Skeletal muscle tissue (tissue), 4 donors: ENCODE results near the gene LRP1B. TPM values are rescaled to one million over a fixed set of nuclear protein-coding genes. Genes with fewer than 3 reads are reported as not detected.
"Not testable (repeated sequence)": the region's sequence is repeated elsewhere in the genome, so short reads cannot be mapped to it uniquely, and the experiment has no call there.

ENCODE experiments used
- H3K27ac ChIP-seq: one replicate; pipeline ENCODE4 v1.7.0; 2013; ENCODE audit warnings: mild to moderate bottlenecking, low read depth, low read length, inconsistent platforms
- H3K27me3 ChIP-seq, 3 donors: one replicate each; pipeline ENCODE4 v1.7.0; 2013; ENCODE audit warnings: low read length in 3 of 3; ENCODE audit not compliant: control insufficient read depth in 3 of 3, insufficient read depth in 3 of 3
- H3K36me3 ChIP-seq, 3 donors: one replicate each; pipeline ENCODE4 v1.7.0; 2013; ENCODE audit warnings: low read length in 3 of 3; ENCODE audit not compliant: control insufficient read depth in 3 of 3, insufficient read depth in 3 of 3
- H3K4me1 ChIP-seq, 3 donors: one replicate each; pipeline ENCODE4 v1.7.0; 2013; ENCODE audit warnings: low read length in 3 of 3, mild to moderate bottlenecking in 3 of 3; ENCODE audit not compliant: control insufficient read depth in 3 of 3, insufficient read depth in 3 of 3
- H3K4me3 ChIP-seq, 3 donors: one replicate each; pipeline ENCODE4 v1.7.0; 2013; ENCODE audit warnings: low read length in 3 of 3
- H3K9ac ChIP-seq, 3 donors: one replicate each; pipeline ENCODE4 v1.7.0; 2013; ENCODE audit warnings: low read length in 3 of 3, mild to moderate bottlenecking in 3 of 3, moderate library complexity in 2 of 3, low read depth in 1 of 3
- H3K9me3 ChIP-seq, 3 donors: one replicate each; pipeline ENCODE4 v1.7.0; 2013; ENCODE audit warnings: low read length in 3 of 3; ENCODE audit not compliant: control insufficient read depth in 3 of 3
- total RNA-seq: library from RNA; depleted of rRNA; stranded (reverse); fragments of >200 nt; gene quantifications from one replicate; pipeline ENCODE4 v1.2.3, GENCODE V29; 2014
- donor health status: Osteomylitis.

LRP1B gene
- total RNA-seq, 1 donor from 2014 or later = 2.6 TPM

GRCh38 chr2:140351692-140352091, 1779.1 kb downstream of the LRP1B start:
- no peak overlapping the region for H3K9ac ChIP-seq
- no peaks in the 10 kb centered on the region for H3K27me3 ChIP-seq
- no peak overlapping the region for H3K4me3 ChIP-seq
- H3K9me3 ChIP-seq = no peaks in the 10 kb centered on the region
- H3K27ac ChIP-seq = no peak overlapping the region
- no peaks in the 10 kb centered on the region for H3K36me3 ChIP-seq
- H3K4me1 ChIP-seq = no peaks in the 10 kb centered on the region

DNA sequence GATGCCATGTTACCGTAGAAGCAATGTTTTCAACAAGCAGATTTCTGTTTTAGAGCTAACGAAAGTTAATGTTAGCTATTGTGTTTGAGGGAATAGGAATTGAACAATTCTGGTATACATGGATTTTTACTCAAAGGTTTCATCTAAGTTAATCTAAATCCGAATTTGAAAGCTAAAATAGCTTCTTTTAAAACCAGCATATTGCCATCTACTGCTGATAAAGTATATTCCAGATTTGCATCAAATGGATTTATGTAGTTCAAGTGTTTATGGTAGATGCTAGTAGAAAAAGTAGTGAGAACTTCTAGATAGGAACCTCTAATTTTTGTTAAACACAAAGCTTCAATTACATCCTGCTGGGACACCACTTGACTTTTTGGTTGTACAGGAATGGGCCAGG, 1781.1 kb downstream of the LRP1B start:
- no peak overlapping the region for H3K4me3 ChIP-seq
- H3K9ac ChIP-seq = no peak overlapping the region
- no peaks in the 10 kb centered on the region for H3K9me3 ChIP-seq
- no peak overlapping the region for H3K27ac ChIP-seq
- H3K27me3 ChIP-seq = no peaks in the 10 kb centered on the region
- no peaks in the 10 kb centered on the region for H3K4me1 ChIP-seq
- no peaks in the 10 kb centered on the region for H3K36me3 ChIP-seq

DNA sequence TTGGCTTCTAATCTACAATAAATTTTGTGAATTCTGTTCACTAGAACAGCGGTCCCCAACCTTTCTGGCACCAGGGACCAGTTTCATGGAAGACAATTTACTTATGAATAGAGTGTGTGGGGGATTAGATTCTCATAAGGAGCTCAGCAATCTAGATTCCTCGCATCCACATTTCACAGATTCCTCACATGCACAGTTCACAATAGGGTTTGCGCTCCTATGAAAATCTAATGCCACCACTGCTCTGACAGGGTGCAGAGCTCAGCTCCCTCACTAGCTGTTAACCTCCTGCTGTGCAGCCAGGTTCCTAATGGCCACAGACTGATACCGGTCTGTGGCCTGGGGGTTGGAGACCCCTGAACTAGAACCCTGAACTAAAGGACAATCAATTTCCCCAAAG, 1782.0 kb downstream of the LRP1B start:
- no peak overlapping the region for H3K9ac ChIP-seq
- H3K4me1 ChIP-seq = no peaks in the 10 kb centered on the region
- H3K27me3 ChIP-seq = no peaks in the 10 kb centered on the region
- no peaks in the 10 kb centered on the region for H3K9me3 ChIP-seq
- H3K36me3 ChIP-seq = no peaks in the 10 kb centered on the region
- no peak overlapping the region for H3K27ac ChIP-seq
- H3K4me3 ChIP-seq = no peak overlapping the region

DNA sequence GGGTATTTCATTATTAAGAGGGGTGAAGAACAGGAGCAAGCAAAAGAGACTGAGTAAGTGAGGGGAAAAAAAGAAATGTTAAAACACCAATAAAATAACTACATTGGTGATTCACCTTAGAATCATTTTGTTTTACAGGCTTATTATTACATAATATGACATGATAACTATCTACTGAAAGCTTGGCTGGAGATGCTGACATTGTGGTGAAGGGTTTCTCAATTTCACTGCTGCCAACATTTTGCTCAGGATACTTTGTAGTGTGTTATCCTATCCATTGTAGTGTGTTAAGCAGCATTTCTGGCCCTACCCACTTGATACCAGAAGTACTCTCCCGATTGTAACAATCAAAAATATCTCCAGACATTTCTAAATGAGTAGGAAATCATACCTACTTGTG, 1786.0 kb downstream of the LRP1B start:
- Histone ChIP-seq H3K27ac (no peak overlapping the region), H3K9me3 (no peaks in the 10 kb centered on the region), H3K36me3 (no peaks in the 10 kb centered on the region), H3K4me3 (no peak overlapping the region), H3K4me1 (no peaks in the 10 kb centered on the region), H3K9ac (no peak overlapping the region), H3K27me3 (no peaks in the 10 kb centered on the region)

DNA sequence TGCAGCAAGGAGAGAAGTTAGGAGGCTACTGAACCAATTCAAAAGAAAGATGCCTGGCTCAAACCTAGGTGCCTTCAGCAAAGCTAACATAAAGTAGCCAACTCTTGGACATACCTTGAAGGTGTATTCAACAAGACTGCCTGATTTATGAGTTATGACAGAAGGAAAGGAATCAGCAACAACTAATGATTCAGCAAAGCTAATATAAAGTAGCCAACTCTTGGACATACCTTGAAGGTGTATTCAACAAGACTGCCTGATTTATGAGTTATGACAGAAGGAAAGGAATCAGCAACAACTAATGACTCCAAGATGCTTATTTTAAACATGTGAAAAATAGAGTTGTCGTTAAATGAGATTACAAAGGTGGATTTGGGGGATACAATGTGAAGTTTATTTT, 1786.5 kb downstream of the LRP1B start:
- not testable (repeated sequence) for H3K9ac ChIP-seq, H3K27ac ChIP-seq, H3K27me3 ChIP-seq

DNA sequence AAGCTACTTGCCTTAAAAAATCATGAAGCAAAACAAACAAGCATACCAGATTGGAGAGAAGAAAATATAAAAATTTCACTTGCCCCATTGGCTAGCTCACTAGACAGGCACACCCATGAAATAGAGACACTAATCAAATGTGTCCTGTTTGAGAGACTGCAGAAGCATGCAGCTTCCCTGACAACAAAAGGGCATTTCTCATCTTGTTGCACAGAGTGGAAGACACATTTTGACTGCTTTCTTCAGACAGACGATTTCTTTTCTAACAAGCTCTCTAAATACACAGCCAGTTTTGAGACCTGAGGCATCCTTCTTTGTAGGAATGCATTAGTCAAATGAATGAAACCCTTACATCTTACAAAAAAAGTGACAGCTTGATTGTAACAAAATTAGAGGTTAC, 1792.0 kb downstream of the LRP1B start:
- H3K9ac ChIP-seq = no peak overlapping the region

More for the DNA sequence above, 1786.5 kb downstream of the LRP1B start:
- H3K4me1 ChIP-seq, H3K4me3 ChIP-seq, H3K9me3 ChIP-seq, H3K36me3 ChIP-seq: not testable (repeated sequence)

GRCh38 chr2:140337061-140337460, 1793.8 kb downstream of the LRP1B start:
- Histone ChIP-seq H3K27ac (no peak overlapping the region), H3K36me3 (no peaks in the 10 kb centered on the region), H3K9me3 (no peaks in the 10 kb centered on the region), H3K9ac (no peak overlapping the region), H3K4me3 (no peak overlapping the region), H3K4me1 (no peaks in the 10 kb centered on the region), H3K27me3 (no peaks in the 10 kb centered on the region)

More for the DNA sequence above, 1792.0 kb downstream of the LRP1B start:
- Histone ChIP-seq H3K27ac (no peak overlapping the region), H3K4me1 (no peaks in the 10 kb centered on the region), H3K9me3 (no peaks in the 10 kb centered on the region), H3K27me3 (no peaks in the 10 kb centered on the region), H3K4me3 (no peak overlapping the region), H3K36me3 (no peaks in the 10 kb centered on the region)

GRCh38 chr2:140316345-140316744, 1814.5 kb downstream of the LRP1B start:
- Histone ChIP-seq H3K9me3 (no peaks in the 10 kb centered on the region), H3K27me3 (no peaks in the 10 kb centered on the region), H3K9ac (no peak overlapping the region), H3K4me1 (no peaks in the 10 kb centered on the region), H3K4me3 (no peak overlapping the region), H3K36me3 (no peaks in the 10 kb centered on the region), H3K27ac (no peak overlapping the region)

DNA sequence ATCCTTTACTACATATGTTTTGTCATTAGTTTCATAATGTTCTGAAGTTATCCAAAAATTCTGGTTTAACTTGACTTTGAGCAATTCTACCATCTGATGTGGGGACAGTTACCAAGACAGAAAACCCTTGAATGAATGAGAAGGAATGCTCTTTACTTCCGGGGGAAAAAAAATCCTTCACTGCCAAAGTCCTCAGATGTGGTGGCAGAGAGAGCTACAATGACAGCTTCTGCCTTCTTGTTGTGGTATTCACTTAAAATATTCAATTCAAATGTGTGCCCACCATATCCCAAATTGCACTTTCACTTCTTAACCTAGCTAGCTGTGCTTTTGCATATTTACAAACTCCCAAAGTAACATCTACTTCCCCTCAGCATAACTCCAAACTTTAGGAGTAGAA, 1818.9 kb downstream of the LRP1B start:
- H3K4me1 ChIP-seq = no peaks in the 10 kb centered on the region
- H3K27ac ChIP-seq = no peak overlapping the region
- no peaks in the 10 kb centered on the region for H3K27me3 ChIP-seq
- H3K9ac ChIP-seq = no peak overlapping the region
- H3K9me3 ChIP-seq = no peaks in the 10 kb centered on the region
- H3K4me3 ChIP-seq = no peak overlapping the region
- no peaks in the 10 kb centered on the region for H3K36me3 ChIP-seq

- Histone ChIP-seq H3K36me3 (no peaks in the 10 kb centered on the region), H3K27me3 (no peaks in the 10 kb centered on the region), H3K9me3 (no peaks in the 10 kb centered on the region), H3K27ac (no peak overlapping the region), H3K4me3 (no peak overlapping the region), H3K4me1 (no peaks in the 10 kb centered on the region), H3K9ac (no peak overlapping the region)
These were observed 1822.1 kb downstream of the LRP1B start for GRCh38 chr2:140308706-140309105.

DNA sequence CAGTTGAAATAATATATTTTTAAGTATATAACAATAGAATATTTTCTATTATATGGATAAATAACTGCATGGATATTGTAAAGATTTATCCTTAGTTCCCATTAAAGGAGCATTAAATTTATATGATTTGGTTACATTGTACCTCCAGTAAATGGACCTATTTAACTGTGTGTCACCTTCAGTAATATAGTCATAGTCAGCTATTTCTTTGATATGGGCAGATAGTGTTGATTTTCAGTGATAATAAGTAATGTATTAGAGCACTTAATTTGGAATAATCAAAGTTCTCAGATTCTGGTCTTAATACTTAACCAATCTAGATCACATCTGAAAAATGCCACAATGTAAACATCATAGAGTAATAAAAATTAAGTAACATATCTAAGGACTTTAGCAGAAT, 1823.3 kb downstream of the LRP1B start:
- H3K9me3 ChIP-seq = no peaks in the 10 kb centered on the region
- no peak overlapping the region for H3K4me3 ChIP-seq
- H3K36me3 ChIP-seq = no peaks in the 10 kb centered on the region
- no peaks in the 10 kb centered on the region for H3K4me1 ChIP-seq
- no peak overlapping the region for H3K9ac ChIP-seq
- H3K27ac ChIP-seq = no peak overlapping the region
- no peaks in the 10 kb centered on the region for H3K27me3 ChIP-seq
